ENCODE data around the gene HAUS6.

HAUS6 gene

GRCh38 chr9:19030899-19031298 is 71.8 kb downstream of the HAUS6 start:
- DNase-seq = peak; percentile 32

GRCh38 chr9:19028835-19029451 is 73.8 kb downstream of the HAUS6 start:
- peak; percentile 64 for DNase-seq

GRCh38 chr9:19027825-19028224 is 74.9 kb downstream of the HAUS6 start:
- no peak for DNase-seq

- peak; percentile 38 for DNase-seq
Measured at GRCh38 chr9:19026375-19026774, 76.3 kb downstream of the HAUS6 start.

- no peak for DNase-seq
Measured at GRCh38 chr9:19023078-19023477, 79.6 kb downstream of the HAUS6 start.

GRCh38 chr9:19022206-19022605 is 80.5 kb downstream of the HAUS6 start:
- DNase-seq = peak; percentile 28

- peak; percentile 21 for DNase-seq
Measured at GRCh38 chr9:19021649-19022048, 81.1 kb downstream of the HAUS6 start.

GRCh38 chr9:19020886-19021455 is 81.7 kb downstream of the HAUS6 start:
- DNase-seq = no peak

- DNase-seq = no peak
Measured at GRCh38 chr9:19018201-19018600, 84.5 kb downstream of the HAUS6 start.

GRCh38 chr9:19009391-19009965 is 93.2 kb downstream of the HAUS6 start:
- DNase-seq = no peak

All from activated CD4-positive, alpha-beta T cell treated with anti-CD3 and anti-CD28 coated beads, Interleukin-2, Interleukin-6, amounts not matched to agents 100 ng/mL and 50 ng/mL, durations not matched to agents 16 hours and 8 hours (primary cell).